ENCODE data around the gene GALNT2. TPM values are rescaled to one million over a fixed set of nuclear protein-coding genes. Genes with fewer than 3 reads are reported as not detected.

The GALNT2 gene
- polyA plus RNA-seq, 2 of the 4 experiments (the other 2 are of a cell fraction): 66.9 to 114 TPM

GRCh38 chr1:230246551-230246950, 179.5 kb downstream of the GALNT2 start:
- TF ChIP-seq BHLHE40 (IDR thresholded peaks at IDR 0.05; ENCODE audit: low read depth, low read length) (no peak), HEYL (CRISPR knock-in tag; IDR thresholded peaks at IDR 0.05) (no peak), KDM5A (IDR thresholded peaks at IDR 0.05) (no peak), FOSL2 (IDR thresholded peaks at IDR 0.05) (no peak), FOSL2 (CRISPR knock-in tag; IDR thresholded peaks at IDR 0.05) (no peak), ZSCAN20 (CRISPR knock-in tag; IDR thresholded peaks at IDR 0.05) (no peak), ZNF302 (CRISPR knock-in tag; IDR thresholded peaks at IDR 0.05) (no peak), CBX8 (IDR thresholded peaks at IDR 0.05) (no peak), SREBF2 (IDR thresholded peaks at IDR 0.05) (no peak)
- DNase-seq (ENCODE audit: low read depth in 1 of 2, low spot score in 1 of 2) (no peak), ATAC-seq (no peak), FAIRE-seq (no peak)
- Histone ChIP-seq H3K27ac (no peak overlapping the region), H3K9me3 (no peaks in the 10 kb centered on the region), H3K4me3 (no peak overlapping the region), H3K4me1 (no peaks in the 10 kb centered on the region), H3K4me2 (no peak overlapping the region)
- ChIA-PET CTCF (interaction anchor here (0.7 to 1.0 kb wide), 2 partner anchors 34 to 41 kb away, joined by 3 read pairs; no protein-coding TSS in a partner anchor), POLR2A (no interaction called here)
- 98% methylated on average over 4 of the region's 4 CpGs for WGBS (ENCODE audit: missing lambda C conversion rate)

- POLR2A ChIA-PET: no interaction called here
- H3K27ac ChIP-seq: no peak overlapping the region
- 94% methylated on average over 8 of the region's 8 CpGs for WGBS (ENCODE audit: missing lambda C conversion rate)
- CTCF ChIA-PET: interaction anchor here (0.6 to 1.3 kb wide), 6 partner anchors 18 to 412 kb away, joined by 3 to 4 read pairs (median 3); no protein-coding TSS in a partner anchor
- H3K4me1 ChIP-seq: no peaks in the 10 kb centered on the region
- DNase-seq (ENCODE audit: low read depth in 1 of 2, low spot score in 1 of 2): no peak
- no peak for FAIRE-seq
- no peaks in the 10 kb centered on the region for H3K9me3 ChIP-seq
- no peak overlapping the region for H3K4me2 ChIP-seq
- ATAC-seq: no peak
- H3K4me3 ChIP-seq: no peak overlapping the region
- TF ChIP-seq KDM1A (IDR thresholded peaks at IDR 0.05; ENCODE audit: low read depth): no peak
- no peak for TF ChIP-seq ZC3H11A (IDR thresholded peaks at IDR 0.05)
- TF ChIP-seq CTCF (IDR thresholded peaks at IDR 0.05): no peak
Observed at GRCh38 chr1:230248016-230248888, 181.2 kb downstream of the GALNT2 start.

GRCh38 chr1:230248889-230249270, 181.8 kb downstream of the GALNT2 start:
- ChIA-PET CTCF (interaction anchor here (1.0 kb wide), 1 partner anchor 413 kb away, joined by 3 read pairs; no protein-coding TSS in a partner anchor), POLR2A (no interaction called here)
- WGBS (ENCODE audit: missing lambda C conversion rate): 83% methylated on average over 7 of the region's 7 CpGs
- no peaks in the 10 kb centered on the region for H3K9me3 ChIP-seq
- H3K4me1 ChIP-seq: no peaks in the 10 kb centered on the region
- FAIRE-seq (no peak), DNase-seq (ENCODE audit: low read depth in 1 of 2, low spot score in 1 of 2) (no peak), ATAC-seq (no peak)
- TF ChIP-seq NPAS2 (CRISPR knock-in tag; IDR thresholded peaks at IDR 0.05; ENCODE audit: borderline replicate concordance) (no peak), HEYL (CRISPR knock-in tag; IDR thresholded peaks at IDR 0.05) (no peak), BCL3 (IDR thresholded peaks at IDR 0.05) (no peak), ESRRA (IDR thresholded peaks at IDR 0.05; ENCODE audit: borderline replicate concordance, low read length) (no peak), CTCF (IDR thresholded peaks at IDR 0.05) (no peak), RARB (CRISPR knock-in tag; IDR thresholded peaks at IDR 0.05) (no peak), FOSB (CRISPR knock-in tag; IDR thresholded peaks at IDR 0.05) (no peak), FOSL2 (IDR thresholded peaks at IDR 0.05) (no peak), FOSL2 (CRISPR knock-in tag; IDR thresholded peaks at IDR 0.05) (no peak), MAX (IDR thresholded peaks at IDR 0.05) (no peak), POLR2A (IDR thresholded peaks at IDR 0.05; ENCODE audit: low read length) (no peak), CHD4 (IDR thresholded peaks at IDR 0.05; ENCODE audit: borderline replicate concordance) (no peak), ZFP36 (IDR thresholded peaks at IDR 0.05; ENCODE audit: borderline replicate concordance, partially characterized antibody) (no peak), PBX3 (IDR thresholded peaks at IDR 0.05) (no peak), HMGXB4 (CRISPR knock-in tag; IDR thresholded peaks at IDR 0.05; ENCODE audit: borderline replicate concordance) (no peak), HOXB5 (CRISPR knock-in tag; IDR thresholded peaks at IDR 0.05) (no peak)
- no peak overlapping the region for H3K4me3 ChIP-seq
- no peak overlapping the region for H3K4me2 ChIP-seq
- no peak overlapping the region for H3K27ac ChIP-seq

Measured in A549 (cell line).